Measurements from ENCODE around the gene ZNF789. TPM values are rescaled to one million over a fixed set of nuclear protein-coding genes. Genes with fewer than 3 reads are reported as not detected.

Gene ZNF789
- total and polyA plus RNA-seq, 10 of the 15 experiments (the other 5 are each of a cell fraction or from before 2014, with no cell fraction given): 5.6 to 44.6 (median 21.3) TPM

- TF ChIP-seq, protein P1, sequence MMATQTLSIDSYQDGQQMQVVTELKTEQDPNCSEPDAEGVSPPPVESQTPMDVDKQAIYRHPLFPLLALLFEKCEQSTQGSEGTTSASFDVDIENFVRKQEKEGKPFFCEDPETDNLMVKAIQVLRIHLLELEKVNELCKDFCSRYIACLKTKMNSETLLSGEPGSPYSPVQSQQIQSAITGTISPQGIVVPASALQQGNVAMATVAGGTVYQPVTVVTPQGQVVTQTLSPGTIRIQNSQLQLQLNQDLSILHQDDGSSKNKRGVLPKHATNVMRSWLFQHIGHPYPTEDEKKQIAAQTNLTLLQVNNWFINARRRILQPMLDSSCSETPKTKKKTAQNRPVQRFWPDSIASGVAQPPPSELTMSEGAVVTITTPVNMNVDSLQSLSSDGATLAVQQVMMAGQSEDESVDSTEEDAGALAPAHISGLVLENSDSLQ (IDR thresholded peaks at IDR 0.05): peak; percentile 97
- TF ChIP-seq YY1 (IDR thresholded peaks at IDR 0.05; ENCODE audit: low read depth, low read length) (peak; percentile 66; the same call in 1 of the 2 replicates), BACH1 (IDR thresholded peaks at IDR 0.05; ENCODE audit: borderline replicate concordance) (peak; percentile 33; the same call in 1 of the 2 replicates), POLR2AphosphoS2 (IDR thresholded peaks at IDR 0.05; ENCODE audit: low read depth, low read length) (no peak; the same call in 1 of the 2 replicates), E4F1 (IDR thresholded peaks at IDR 0.05; ENCODE audit: borderline replicate concordance, partially characterized antibody) (no peak), PML (IDR thresholded peaks at IDR 0.05; ENCODE audit: low read length) (peak; percentile 72; the same call in 1 of the 2 replicates), TCF7 (IDR thresholded peaks at IDR 0.05; ENCODE audit: borderline replicate concordance) (no peak), SIN3A (IDR thresholded peaks at IDR 0.05; ENCODE audit: low read depth, low read length) (no peak), EED (IDR thresholded peaks at IDR 0.05; ENCODE audit: low read depth) (0 out of 2 replicates have a peak, but pooled peaks have one; percentile 11), ETV6 (conservative IDR thresholded peaks at IDR 0.05 in 1 of 2, IDR thresholded peaks at IDR 0.05 in 1 of 2; ENCODE audit: borderline replicate concordance in 1 of 2, low read depth in 1 of 2) (no peak), NBN (IDR thresholded peaks at IDR 0.05) (no peak; the same call in 1 of the 2 replicates), FOS (IDR thresholded peaks at IDR 0.05; ENCODE audit: borderline replicate concordance, extremely low read depth, insufficient read length) (peak; percentile 56), SMAD5 (IDR thresholded peaks at IDR 0.05; ENCODE audit: low read depth) (peak; percentile 64; the same call in 1 of the 2 replicates), RAD21 (IDR thresholded peaks at IDR 0.05; ENCODE audit: insufficient read depth, low read depth, low read length) (no peak), JUND (IDR thresholded peaks at IDR 0.05; ENCODE audit: low read depth, low read length) (peak; percentile 5; the same call in 1 of the 2 replicates), TAF1 (IDR thresholded peaks at IDR 0.05; ENCODE audit: borderline replicate concordance, low read depth, low read length) (peak; percentile 95), CHD2 (IDR thresholded peaks at IDR 0.05; ENCODE audit: borderline replicate concordance, low read depth, low read length) (peak; percentile 80; the same call in 1 of the 2 replicates), CBX3 (IDR thresholded peaks at IDR 0.05; ENCODE audit: borderline replicate concordance, low read depth) (no peak)
- TF ChIP-seq, protein P2, sequence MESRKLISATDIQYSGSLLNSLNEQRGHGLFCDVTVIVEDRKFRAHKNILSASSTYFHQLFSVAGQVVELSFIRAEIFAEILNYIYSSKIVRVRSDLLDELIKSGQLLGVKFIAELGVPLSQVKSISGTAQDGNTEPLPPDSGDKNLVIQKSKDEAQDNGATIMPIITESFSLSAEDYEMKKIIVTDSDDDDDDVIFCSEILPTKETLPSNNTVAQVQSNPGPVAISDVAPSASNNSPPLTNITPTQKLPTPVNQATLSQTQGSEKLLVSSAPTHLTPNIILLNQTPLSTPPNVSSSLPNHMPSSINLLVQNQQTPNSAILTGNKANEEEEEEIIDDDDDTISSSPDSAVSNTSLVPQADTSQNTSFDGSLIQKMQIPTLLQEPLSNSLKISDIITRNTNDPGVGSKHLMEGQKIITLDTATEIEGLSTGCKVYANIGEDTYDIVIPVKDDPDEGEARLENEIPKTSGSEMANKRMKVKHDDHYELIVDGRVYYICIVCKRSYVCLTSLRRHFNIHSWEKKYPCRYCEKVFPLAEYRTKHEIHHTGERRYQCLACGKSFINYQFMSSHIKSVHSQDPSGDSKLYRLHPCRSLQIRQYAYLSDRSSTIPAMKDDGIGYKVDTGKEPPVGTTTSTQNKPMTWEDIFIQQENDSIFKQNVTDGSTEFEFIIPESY (IDR thresholded peaks at IDR 0.05): no peak
- TF ChIP-seq, protein P3, sequence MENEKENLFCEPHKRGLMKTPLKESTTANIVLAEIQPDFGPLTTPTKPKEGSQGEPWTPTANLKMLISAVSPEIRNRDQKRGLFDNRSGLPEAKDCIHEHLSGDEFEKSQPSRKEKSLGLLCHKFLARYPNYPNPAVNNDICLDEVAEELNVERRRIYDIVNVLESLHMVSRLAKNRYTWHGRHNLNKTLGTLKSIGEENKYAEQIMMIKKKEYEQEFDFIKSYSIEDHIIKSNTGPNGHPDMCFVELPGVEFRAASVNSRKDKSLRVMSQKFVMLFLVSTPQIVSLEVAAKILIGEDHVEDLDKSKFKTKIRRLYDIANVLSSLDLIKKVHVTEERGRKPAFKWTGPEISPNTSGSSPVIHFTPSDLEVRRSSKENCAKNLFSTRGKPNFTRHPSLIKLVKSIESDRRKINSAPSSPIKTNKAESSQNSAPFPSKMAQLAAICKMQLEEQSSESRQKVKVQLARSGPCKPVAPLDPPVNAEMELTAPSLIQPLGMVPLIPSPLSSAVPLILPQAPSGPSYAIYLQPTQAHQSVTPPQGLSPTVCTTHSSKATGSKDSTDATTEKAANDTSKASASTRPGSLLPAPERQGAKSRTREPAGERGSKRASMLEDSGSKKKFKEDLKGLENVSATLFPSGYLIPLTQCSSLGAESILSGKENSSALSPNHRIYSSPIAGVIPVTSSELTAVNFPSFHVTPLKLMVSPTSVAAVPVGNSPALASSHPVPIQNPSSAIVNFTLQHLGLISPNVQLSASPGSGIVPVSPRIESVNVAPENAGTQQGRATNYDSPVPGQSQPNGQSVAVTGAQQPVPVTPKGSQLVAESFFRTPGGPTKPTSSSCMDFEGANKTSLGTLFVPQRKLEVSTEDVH (IDR thresholded peaks at IDR 0.05; ENCODE audit: low read depth, partially characterized antibody): no peak
Measured at GRCh38 chr7:99472561-99473314, at the start of gene ZNF789 (continued).
